Retinal pigment epithelial cell (primary cell): Measurements from ENCODE around the gene THY1.

ENCODE experiments used
- DNase-seq: peaks from one replicate; pipeline ENCODE4 v3.0.0-alpha.2; 2010; ENCODE audit warnings: low read depth
- H3K4me3 ChIP-seq: 2 replicates; pipeline ENCODE4 v1.5.1; 2011; ENCODE audit warnings: mild to moderate bottlenecking, low read length, control low read depth, moderate library complexity
- CTCF ChIP-seq: conservative IDR thresholded peaks from 2 replicates; pipeline ENCODE4 v1.5.1; 2011; ENCODE audit warnings: low read depth, low read length, control low read depth, inconsistent platforms

Gene THY1

GRCh38 chr11:119418759-119419158, 4.2 kb downstream of the THY1 start:
- TF ChIP-seq CTCF, result no peak
- DNase-seq, result no peak
- H3K4me3 ChIP-seq, result no peak overlapping the region

DNA sequence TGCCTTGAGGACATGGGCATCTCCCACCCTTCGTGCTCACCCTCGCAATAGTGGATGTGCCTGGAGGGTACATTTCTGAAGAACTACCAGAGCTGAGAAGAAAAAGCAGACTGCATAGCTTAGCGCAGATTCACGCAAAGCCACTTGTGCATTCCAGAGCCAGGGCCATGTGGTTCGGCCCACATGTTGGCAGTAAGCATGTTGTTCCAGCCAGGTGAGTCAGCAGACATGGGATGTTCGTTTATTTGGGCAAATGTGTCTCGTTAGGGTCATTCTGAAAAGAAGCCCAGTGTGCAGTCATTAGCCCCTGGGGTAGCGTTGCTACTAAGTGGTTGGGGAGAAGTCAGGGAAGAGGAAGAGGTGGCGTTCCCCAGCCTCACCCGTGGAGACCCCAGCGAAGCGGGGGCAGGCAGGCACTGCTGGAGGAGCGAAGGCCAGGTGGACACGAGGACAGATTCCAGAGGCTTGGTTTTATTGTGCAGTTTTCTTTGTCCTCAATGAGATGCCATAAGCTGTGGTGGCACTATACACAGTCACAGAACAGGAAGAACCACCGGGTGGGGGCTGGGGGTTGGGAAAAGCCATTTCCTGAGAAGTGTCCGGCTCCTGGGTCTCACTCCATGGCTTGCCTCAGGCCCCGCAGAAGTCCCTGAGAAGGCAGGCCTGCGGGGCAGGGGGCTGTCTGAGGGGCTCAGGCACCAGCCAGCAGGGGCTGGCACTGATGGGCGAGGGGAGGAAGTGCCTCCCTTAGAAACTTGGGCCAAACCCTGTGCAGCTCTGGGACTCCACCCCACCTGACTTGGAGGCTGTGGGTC, 5.0 kb downstream of the THY1 start:
- no peak for DNase-seq
- no peak overlapping the region for H3K4me3 ChIP-seq
- no peak for TF ChIP-seq CTCF

DNA sequence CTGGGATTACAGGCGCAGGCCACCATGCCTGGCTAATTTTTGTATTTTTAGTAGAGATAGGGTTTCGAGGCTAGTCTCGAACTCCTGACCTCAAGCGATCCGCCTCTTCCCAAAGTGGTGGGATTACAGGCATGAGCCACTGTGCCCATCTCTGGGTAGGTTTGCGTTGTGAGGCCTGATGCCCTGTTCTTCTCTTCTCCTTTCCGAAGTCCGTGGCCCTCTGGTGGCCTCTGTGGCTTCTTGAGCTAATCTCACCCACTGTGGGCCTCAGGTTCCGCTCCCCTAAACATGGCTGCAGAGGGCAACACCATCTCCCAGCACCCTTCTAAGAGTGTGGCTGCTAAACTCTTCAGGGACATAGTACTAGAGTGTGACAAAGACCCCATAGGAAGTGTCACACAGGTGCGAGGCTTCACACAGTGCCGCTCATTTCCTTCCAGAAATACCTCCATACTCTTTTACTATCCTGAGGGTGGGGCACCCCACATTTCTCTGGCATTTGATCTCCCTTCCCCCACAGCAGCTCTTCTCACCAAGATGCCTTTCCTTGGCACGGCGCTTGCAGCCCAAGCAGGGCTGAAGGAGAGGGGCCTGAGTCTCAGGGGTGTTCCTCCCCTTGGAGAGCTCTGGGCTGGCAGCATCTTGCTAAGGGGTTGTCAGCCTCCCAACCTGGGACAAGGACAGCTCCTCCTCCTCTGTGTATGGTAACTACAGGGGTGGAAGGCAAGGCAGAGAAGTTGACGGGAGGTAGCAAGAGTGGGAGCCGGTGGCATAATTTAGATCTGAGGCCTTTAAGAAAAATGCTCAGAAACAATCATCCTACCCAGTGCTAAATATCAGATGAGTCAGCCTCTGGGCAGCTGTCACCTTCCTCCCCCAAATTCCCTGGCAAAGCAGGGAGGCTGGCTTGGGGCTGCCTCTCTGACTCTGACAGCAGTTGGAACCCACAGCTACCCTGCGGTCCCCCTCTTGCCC, 6.1 kb downstream of the THY1 start:
- DNase-seq, result no peak
- H3K4me3 ChIP-seq, result no peak overlapping the region
- no peak for TF ChIP-seq CTCF

DNA sequence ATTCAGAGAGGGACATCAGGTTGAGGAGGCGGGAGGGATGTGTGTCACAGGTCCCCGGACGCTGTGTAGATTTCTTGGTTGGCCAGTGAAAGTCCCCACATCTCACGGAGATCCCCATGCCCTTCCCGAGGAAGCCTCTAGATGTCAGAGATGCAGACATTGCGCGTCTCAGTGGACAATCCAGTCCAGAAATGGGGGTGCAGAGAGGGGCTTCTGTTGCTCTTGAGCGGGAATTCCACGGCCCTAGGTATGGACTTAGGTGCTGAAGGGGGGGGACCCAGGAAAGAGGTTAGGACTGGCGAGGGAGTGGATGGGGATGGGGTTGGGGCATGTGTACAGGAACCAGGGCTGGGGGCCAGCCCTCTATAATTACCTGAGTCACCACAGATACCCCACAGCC, 7.0 kb downstream of the THY1 start:
- no peak for DNase-seq
- TF ChIP-seq CTCF, result no peak
- no peak overlapping the region for H3K4me3 ChIP-seq

DNA sequence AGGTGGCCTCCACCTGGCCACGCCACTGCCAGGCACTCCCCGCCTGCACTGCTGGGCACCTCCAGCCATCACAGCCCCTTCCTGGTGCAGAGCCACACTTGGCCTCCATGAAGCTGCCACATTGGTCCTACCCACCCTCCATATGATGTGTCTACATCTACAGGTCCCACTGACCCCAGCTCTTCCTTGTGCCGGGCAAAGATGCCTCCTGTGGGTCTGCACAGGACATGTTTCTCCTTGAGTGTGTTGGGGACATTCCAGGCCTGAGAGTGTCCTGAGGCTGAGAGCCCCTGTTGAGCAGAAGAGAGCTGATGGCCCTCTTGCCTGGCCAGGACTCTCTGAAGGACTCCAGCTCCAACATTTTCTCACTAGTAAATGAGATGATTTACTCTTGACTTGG, 7.5 kb downstream of the THY1 start:
- no peak for DNase-seq
- H3K4me3 ChIP-seq, result no peak overlapping the region
- TF ChIP-seq CTCF, result no peak

DNA sequence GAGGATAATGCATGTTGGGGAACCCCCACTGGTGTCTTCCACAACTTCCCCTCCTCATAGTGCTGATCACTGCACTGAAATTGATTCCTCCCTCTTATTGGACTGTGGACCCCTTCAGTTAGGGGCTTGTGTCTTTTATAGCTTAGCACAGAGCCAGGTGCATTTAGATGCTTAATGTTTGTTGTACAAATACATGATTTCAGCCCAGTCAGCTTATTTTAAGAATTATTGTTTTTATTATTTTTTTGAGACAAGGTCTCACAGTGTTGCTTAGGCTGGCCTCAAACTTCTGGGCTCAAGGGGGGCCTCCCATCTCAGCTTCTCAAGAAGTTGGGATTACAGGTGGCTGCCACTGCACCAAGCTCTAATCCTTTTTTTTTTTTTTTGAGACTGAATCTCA, 8.2 kb downstream of the THY1 start:
- no peak overlapping the region for H3K4me3 ChIP-seq
- TF ChIP-seq CTCF, result no peak
- no peak for DNase-seq
